GM06990 (cell line): ENCODE results near the gene CDHR2.

Experiments
- DNase-seq: peaks from one replicate; pipeline ENCODE4 v3.0.0-alpha.2; 2011; ENCODE audit not compliant: insufficient read length; ENCODE audit errors: extremely low read depth
- H3K27me3 ChIP-seq: replicated peaks from 2 replicates; pipeline ENCODE4 v1.6.0; 2011; ENCODE audit warnings: low read length; ENCODE audit not compliant: control insufficient read depth, insufficient read depth
- H3K36me3 ChIP-seq: 2 replicates; pipeline ENCODE4 v1.5.1; 2011; ENCODE audit warnings: low read length; ENCODE audit not compliant: control insufficient read depth, insufficient read depth
- H3K4me3 ChIP-seq: replicated peaks from 2 replicates; pipeline ENCODE4 v1.5.1; 2011; ENCODE audit warnings: low read depth, mild to moderate bottlenecking, control low read depth, low read length
- CTCF ChIP-seq: IDR thresholded peaks from 2 replicates; pipeline ENCODE4 v1.5.1; 2011; ENCODE audit warnings: low read length, control low read depth, mild to moderate bottlenecking, inconsistent platforms; ENCODE audit not compliant: insufficient read depth, poor library complexity, severe bottlenecking

CDHR2 gene

GRCh38 chr5:176552332-176552869 lies 3.3 kb downstream of the CDHR2 start:
- Histone ChIP-seq H3K27me3 (no peaks in the 10 kb centered on the region; the same call in 1 of the 2 replicates), H3K36me3 (no peaks in the 10 kb centered on the region), H3K4me3 (no peak overlapping the region)
- TF ChIP-seq CTCF: no peak
- DNase-seq: no peak

GRCh38 chr5:176553260-176554085 lies 4.3 kb downstream of the CDHR2 start:
- no peaks in the 10 kb centered on the region; the same call in 1 of the 2 replicates for H3K27me3 ChIP-seq
- DNase-seq: no peak
- TF ChIP-seq CTCF: no peak
- H3K4me3 ChIP-seq: no peak overlapping the region
- H3K36me3 ChIP-seq: no peaks in the 10 kb centered on the region

- DNase-seq: no peak
- no peak for TF ChIP-seq CTCF
- no peaks in the 10 kb centered on the region for H3K36me3 ChIP-seq
- no peaks in the 10 kb centered on the region; the same call in none of the 2 replicates for H3K27me3 ChIP-seq
- H3K4me3 ChIP-seq: no peak overlapping the region
Measured at GRCh38 chr5:176557846-176558245, 8.7 kb downstream of the CDHR2 start.

- TF ChIP-seq CTCF: no peak
- H3K27me3 ChIP-seq: no peaks in the 10 kb centered on the region; the same call in 1 of the 2 replicates
- no peak for DNase-seq
- no peak overlapping the region for H3K4me3 ChIP-seq
- H3K36me3 ChIP-seq: no peaks in the 10 kb centered on the region
Measured at GRCh38 chr5:176559683-176560082, 10.5 kb downstream of the CDHR2 start.

GRCh38 chr5:176560364-176560763 lies 11.2 kb downstream of the CDHR2 start:
- H3K4me3 ChIP-seq: no peak overlapping the region
- TF ChIP-seq CTCF: no peak
- no peaks in the 10 kb centered on the region for H3K36me3 ChIP-seq
- no peaks in the 10 kb centered on the region; the same call in 1 of the 2 replicates for H3K27me3 ChIP-seq
- no peak for DNase-seq

- Histone ChIP-seq H3K4me3 (no peak overlapping the region), H3K36me3 (no peaks in the 10 kb centered on the region), H3K27me3 (no peaks in the 10 kb centered on the region; the same call in 1 of the 2 replicates)
- no peak for DNase-seq
- TF ChIP-seq CTCF: no peak
Measured at GRCh38 chr5:176561259-176561658, 12.1 kb downstream of the CDHR2 start.
